HepG2 (cell line): ENCODE data around the gene SHC1. TPM values are rescaled to one million over a fixed set of nuclear protein-coding genes. Genes with fewer than 3 reads are reported as not detected.
A peak's percentile ranks its signal among the peaks of the same experiment; 100 is the strongest.

Source experiments
- ARID4A ChIP-seq: sonication (generic); formaldehyde crosslinking; IDR thresholded peaks from 2 replicates; pipeline ENCODE4 v1.5.0; 2020; ENCODE audit warnings: mild to moderate bottlenecking, missing genetic modification reagents, borderline replicate concordance
- IKZF4 ChIP-seq: sonication (generic); formaldehyde crosslinking; IDR thresholded peaks from 2 replicates; pipeline ENCODE4 v1.5.1; 2020; ENCODE audit warnings: borderline replicate concordance, mild to moderate bottlenecking, low read depth, missing genetic modification reagents; ENCODE audit errors: not compliant biosample characterization
- IRF9 ChIP-seq: sonication (generic); formaldehyde crosslinking; IDR thresholded peaks from 2 replicates; pipeline ENCODE4 v1.8.0; 2022; ENCODE audit warnings: missing genetic modification reagents, mild to moderate bottlenecking, borderline replicate concordance
- MAX ChIP-seq: IDR thresholded peaks from 2 replicates; pipeline ENCODE4 v1.6.1; 2012; ENCODE audit warnings: inconsistent platforms
- PAXIP1 ChIP-seq: sonication (generic); formaldehyde crosslinking; conservative IDR thresholded peaks from 2 replicates; pipeline ENCODE4 v1.4.0; 2020; ENCODE audit warnings: mild to moderate bottlenecking, missing genetic modification reagents, moderate library complexity
- RARA ChIP-seq: IDR thresholded peaks from 2 replicates; pipeline ENCODE4 v1.6.1; 2016; ENCODE audit warnings: missing genetic modification reagents, missing compliant biosample characterization
- ZBTB43 ChIP-seq: sonication (generic); formaldehyde crosslinking; conservative IDR thresholded peaks from 2 replicates; pipeline ENCODE4 v1.4.0; 2020; ENCODE audit warnings: missing genetic modification reagents
- ZNF501 ChIP-seq: sonication (generic); formaldehyde crosslinking; IDR thresholded peaks from 2 replicates; pipeline ENCODE4 v1.5.1; 2020; ENCODE audit warnings: mild to moderate bottlenecking, moderate library complexity, missing genetic modification reagents
- ZNF614 ChIP-seq: IDR thresholded peaks from 2 replicates; pipeline ENCODE4 v1.6.1; 2018; ENCODE audit warnings: missing biosample characterization, missing genetic modification reagents, inconsistent platforms, borderline replicate concordance
- ZNF687 ChIP-seq: sonication (generic); formaldehyde crosslinking; IDR thresholded peaks from 2 replicates; pipeline ENCODE4 v1.5.1; 2020; ENCODE audit warnings: mild to moderate bottlenecking, missing genetic modification reagents, moderate library complexity
- ZNF772 ChIP-seq: sonication (generic); formaldehyde crosslinking; IDR thresholded peaks from 2 replicates; pipeline ENCODE4 v1.5.0; 2020; ENCODE audit warnings: mild to moderate bottlenecking, missing genetic modification reagents
- polyA plus RNA-seq, 8 experiments: library from polyadenylated mRNA; depleted of rRNA in 3 of 8; stranded (reverse) in 7 of 8; unstranded in 1 of 8; fragments of >200 nt; fragmentation: Illumina TruSeq in 4 of 8; extraction: Trizol in 4 of 8; gene quantifications; 2 replicates each; pipeline versions ENCODE4 v1.2.1 to v1.2.3, GENCODE V29; 2011 to 2016; ENCODE audit warnings: low read depth in 4 of 8, missing spikeins in 1 of 8, mixed read lengths in 1 of 8; ENCODE audit not compliant: insufficient read depth in 1 of 8
- total RNA-seq, 5 experiments: library from RNA; depleted of rRNA; stranded (reverse); fragments of >200 nt; fragmentation: Illumina TruSeq; extraction: Trizol; gene quantifications; 2 replicates each; pipeline ENCODE4 v1.2.3, GENCODE V29; 2016; ENCODE audit warnings: low read depth in 1 of 5

SHC1 gene
- total and polyA plus RNA-seq, 2 of the 13 experiments (the other 11 are each of a cell fraction or from before 2014, with no cell fraction given), result 52.0 to 137 TPM

GRCh38 chr1:154931940-154932487 is 38.5 kb downstream of the SHC1 start (continued):
- peak; percentile 42 for TF ChIP-seq IKZF4 (CRISPR knock-in tag)
- TF ChIP-seq ZNF772 (CRISPR knock-in tag), result peak; percentile 45; the same call in 1 of the 2 replicates
- TF ChIP-seq ZBTB43 (CRISPR knock-in tag), result no peak
- TF ChIP-seq MAX, result peak; percentile 59; the same call in 1 of the 2 replicates
- TF ChIP-seq RARA (CRISPR knock-in tag), result peak; percentile 44; the same call in 1 of the 2 replicates
- peak; percentile 28; the same call in 1 of the 2 replicates for TF ChIP-seq ARID4A
- peak; percentile 78 for TF ChIP-seq ZNF501 (CRISPR knock-in tag)
- TF ChIP-seq ZNF687 (CRISPR knock-in tag), result peak; percentile 95
- peak; percentile 86 for TF ChIP-seq ZNF614 (CRISPR knock-in tag)
- TF ChIP-seq PAXIP1, result peak; percentile 82
- 0 out of 2 replicates have a peak, but pooled peaks have one; percentile 48 for TF ChIP-seq IRF9 (CRISPR knock-in tag)
